ENCODE data around the gene DNTTIP2.
"Not testable (repeated sequence)": the region's sequence is repeated elsewhere in the genome, so short reads cannot be mapped to it uniquely, and the experiment has no call there.

Gene DNTTIP2, protein sequence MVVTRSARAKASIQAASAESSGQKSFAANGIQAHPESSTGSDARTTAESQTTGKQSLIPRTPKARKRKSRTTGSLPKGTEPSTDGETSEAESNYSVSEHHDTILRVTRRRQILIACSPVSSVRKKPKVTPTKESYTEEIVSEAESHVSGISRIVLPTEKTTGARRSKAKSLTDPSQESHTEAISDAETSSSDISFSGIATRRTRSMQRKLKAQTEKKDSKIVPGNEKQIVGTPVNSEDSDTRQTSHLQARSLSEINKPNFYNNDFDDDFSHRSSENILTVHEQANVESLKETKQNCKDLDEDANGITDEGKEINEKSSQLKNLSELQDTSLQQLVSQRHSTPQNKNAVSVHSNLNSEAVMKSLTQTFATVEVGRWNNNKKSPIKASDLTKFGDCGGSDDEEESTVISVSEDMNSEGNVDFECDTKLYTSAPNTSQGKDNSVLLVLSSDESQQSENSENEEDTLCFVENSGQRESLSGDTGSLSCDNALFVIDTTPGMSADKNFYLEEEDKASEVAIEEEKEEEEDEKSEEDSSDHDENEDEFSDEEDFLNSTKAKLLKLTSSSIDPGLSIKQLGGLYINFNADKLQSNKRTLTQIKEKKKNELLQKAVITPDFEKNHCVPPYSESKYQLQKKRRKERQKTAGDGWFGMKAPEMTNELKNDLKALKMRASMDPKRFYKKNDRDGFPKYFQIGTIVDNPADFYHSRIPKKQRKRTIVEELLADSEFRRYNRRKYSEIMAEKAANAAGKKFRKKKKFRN

DNA sequence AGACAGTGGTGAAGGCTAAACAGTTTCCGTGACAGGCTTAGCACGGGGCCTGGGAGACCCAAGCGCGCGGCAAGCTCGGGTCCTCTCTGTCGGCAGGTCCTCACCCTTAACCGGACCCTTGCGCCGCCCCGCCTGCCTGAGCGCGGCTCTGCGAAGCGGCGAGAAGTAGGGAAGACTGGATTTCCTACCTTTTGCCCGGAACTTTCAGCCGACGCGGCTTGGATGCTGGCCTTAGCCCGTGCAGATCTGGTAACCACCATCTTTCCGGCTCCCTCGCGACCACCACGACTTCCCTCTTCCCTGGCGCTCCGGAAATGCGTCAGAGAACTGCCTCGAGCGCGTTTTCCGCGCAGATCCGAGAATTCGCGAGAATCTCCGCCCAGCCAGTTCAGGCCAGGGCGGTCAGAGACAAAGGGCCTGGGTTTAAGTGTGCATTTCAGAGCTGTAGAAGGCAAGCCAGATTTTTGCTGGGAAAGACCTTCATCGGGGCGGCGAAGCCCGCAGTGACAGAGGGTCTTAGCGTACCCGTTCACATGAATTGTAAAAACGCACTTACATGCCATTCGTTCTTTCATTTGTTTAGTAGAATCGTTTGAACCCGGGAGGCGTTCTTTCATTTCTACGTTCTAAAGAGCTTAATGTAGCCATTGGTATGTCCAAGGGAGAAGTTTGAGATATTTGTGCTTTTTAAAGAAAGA is at the start of gene DNTTIP2:
Gene DNTTIP2, minus strand, starts transcription at position 318 of the 698 bp plus-strand sequence. Its CDS starts 58 bp downstream, at position 260.
- DNase-seq (ENCODE audit: low spot score), result peak; percentile 94

DNA sequence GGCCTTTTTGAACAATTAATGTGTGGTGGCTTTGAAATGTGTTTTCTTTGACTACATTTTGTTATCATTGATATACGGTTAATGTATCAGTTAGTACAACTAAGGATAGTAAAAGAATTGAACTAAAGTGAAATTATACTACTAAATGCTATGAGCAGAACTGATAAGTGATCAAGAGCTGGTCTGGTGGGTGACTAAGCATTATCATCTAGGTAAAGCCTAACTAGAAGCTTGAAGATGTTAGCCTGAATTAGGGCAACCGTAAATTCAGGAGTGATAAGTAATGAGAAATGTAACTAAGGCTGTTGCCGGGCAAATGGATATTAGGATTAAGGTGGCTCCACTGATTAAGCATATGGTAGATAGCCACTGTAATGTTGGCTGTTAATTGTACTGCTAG is 46.2 kb upstream of the DNTTIP2 start:
- DNase-seq (ENCODE audit: low spot score), result no peak

- no peak for DNase-seq (ENCODE audit: low spot score)
These were observed 40.8 kb upstream of the DNTTIP2 start for GRCh38 chr1:93919780-93920179.

DNA sequence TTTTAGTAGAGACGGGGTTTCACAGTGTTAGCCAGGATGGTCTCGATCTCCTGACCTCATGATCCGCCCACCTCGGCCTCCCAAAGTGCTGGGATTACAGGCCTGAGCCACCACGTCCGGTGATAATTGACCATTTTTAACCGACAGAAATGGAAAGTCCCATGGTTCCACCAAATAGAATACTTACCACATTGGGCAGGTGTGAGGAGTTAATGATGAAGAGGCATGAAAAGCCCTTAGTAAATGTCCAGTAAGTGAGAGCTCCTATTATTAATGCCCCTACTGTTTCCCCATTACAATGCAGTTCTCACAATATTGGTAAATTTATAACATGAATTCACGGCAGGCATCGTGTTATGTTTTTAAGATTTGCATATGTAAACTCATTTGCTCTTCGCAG is 38.3 kb upstream of the DNTTIP2 start:
- DNase-seq (ENCODE audit: low spot score), result no peak

DNA sequence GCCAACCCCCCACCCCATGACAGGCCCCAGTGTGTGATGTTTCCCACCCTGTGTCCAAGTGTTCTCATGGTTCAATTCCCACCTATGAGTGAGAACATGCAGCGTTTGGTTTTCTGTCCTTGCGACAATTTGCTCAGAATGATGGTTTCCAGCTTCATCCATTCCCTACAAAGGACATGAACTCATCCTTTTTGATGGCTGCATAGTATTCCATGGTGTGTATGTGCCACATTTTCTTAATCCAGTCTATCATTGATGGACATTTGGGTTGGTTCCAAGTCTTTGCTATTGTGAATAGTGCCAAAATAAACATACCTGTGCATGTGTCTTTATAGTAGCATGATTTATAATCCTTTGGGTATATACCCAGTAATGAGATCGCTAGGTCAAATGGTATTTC is 31.9 kb upstream of the DNTTIP2 start:
- DNase-seq (ENCODE audit: low spot score), result not testable (repeated sequence)

- DNase-seq (ENCODE audit: low spot score), result no peak
These were observed 31.3 kb upstream of the DNTTIP2 start for GRCh38 chr1:93910305-93910704.

- DNase-seq (ENCODE audit: low spot score), result peak; percentile 96
These were observed 30.4 kb upstream of the DNTTIP2 start, which contains the start of gene GCLM for GRCh38 chr1:93909146-93910050. Gene GCLM, minus strand, starts transcription at chr1:93909430. Its CDS starts 267 bp downstream, at chr1:93909163.

DNA sequence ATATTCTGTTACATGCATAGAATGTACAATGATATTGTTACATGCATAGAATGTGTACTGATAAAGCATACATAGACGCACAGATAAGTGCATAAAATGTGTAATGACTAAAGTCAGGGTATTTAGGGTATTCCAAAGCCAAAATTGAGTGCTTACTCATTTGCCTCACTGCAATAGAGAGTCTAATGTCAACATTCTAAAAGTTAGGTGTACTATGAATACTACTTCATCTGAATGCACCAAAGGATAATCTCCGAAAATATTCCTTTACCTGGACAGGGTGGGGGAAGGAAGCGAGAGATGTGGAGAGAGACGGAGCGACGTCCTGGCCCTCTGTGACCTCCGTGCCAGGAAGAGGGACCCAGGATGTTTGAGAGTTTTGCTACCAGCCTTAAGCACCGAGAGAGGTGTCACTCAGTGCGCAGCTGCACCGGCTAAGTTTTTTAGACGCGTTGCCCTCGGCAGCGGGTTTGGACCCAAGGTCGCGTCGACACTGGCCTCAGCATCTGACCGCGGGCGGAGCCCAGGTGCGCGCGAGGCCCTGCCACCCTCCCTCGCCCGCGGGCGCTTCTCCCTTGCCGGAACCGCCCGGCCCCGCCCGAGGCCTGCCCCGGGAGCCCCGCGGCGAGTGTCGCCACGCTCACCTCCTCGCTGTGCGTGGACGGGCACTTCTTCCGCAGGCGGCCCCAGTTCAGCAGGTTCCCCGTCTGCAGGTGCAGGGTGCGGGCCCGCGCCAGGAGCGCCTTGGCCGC is 29.6 kb upstream of the DNTTIP2 start:
- no peak for DNase-seq (ENCODE audit: low spot score)

GRCh38 chr1:93907718-93908117 is 28.7 kb upstream of the DNTTIP2 start:
- DNase-seq (ENCODE audit: low spot score), result no peak

- DNase-seq (ENCODE audit: low spot score), result no peak
These were observed 27.5 kb upstream of the DNTTIP2 start for GRCh38 chr1:93906480-93906879.

GRCh38 chr1:93905734-93906133 is 26.7 kb upstream of the DNTTIP2 start:
- DNase-seq (ENCODE audit: low spot score), result no peak

- DNase-seq (ENCODE audit: low spot score), result no peak
These were observed 26.0 kb upstream of the DNTTIP2 start for GRCh38 chr1:93905051-93905450.

GRCh38 chr1:93904228-93904627 is 25.2 kb upstream of the DNTTIP2 start:
- no peak for DNase-seq (ENCODE audit: low spot score)

DNA sequence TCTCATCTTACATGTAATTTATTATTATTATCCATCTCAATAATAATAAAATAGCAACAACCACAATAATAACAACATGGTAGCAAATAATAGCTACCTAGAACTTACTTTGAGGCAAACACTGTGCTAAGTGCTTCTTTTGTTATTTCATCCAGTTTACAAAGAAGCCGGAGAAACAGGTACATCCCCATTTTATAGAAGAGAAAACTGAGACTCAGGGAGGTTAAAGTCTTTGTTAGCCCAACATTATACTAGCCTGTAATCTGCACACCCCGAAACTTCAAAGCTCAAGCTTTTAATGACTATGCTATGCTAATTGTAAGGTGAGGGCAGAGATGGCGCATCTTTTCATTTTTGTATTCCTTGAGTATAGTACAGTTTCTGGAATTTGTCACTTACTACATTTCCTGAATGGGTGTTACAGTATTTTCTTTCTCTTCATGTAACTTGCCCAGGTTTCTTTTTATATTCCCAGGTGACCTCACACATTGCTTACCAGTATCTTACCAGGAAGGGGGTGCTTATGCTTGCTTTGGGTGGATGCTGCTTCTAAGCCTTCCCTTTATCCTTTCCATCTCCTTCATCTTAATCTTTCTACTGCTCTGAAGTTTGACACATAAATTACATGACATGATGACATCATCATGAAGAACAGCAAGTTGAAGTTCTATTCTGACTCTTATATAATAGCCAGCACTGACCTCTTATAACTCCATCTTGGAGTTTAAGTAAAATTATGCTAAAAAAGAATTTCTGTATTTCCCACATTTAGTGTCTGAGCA is 21.9 kb upstream of the DNTTIP2 start:
- DNase-seq (ENCODE audit: low spot score), result no peak

DNA sequence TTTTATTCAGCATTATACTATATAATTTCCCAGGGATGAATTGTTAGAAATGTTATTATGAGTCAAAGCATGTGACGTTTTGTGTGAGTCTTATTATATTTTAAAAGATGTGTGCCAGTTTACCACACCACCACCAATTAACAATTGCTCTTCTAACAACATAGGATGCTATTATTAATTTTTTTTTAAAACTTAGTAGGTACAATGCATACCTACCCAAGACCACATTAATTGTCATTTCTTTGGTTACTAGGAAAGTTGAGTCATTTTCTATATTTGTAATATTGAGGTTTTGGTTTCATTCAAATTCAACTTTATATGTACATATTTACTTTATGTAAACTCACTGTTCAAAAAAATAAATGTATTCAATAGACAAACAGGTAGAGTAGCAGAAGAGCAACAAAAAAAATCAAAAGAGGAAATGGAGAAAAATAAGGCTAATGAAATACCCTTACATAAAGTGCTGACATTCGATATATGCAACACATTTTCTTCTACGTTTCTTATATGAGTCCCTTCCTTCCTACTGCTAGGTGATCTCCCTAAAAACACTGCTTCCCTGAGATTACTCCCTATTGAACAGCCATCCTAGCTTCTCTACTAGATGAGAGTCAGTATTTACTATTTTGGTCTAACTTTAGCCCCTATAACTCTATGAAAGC is 20.7 kb upstream of the DNTTIP2 start:
- no peak for DNase-seq (ENCODE audit: low spot score)

- DNase-seq (ENCODE audit: low spot score), result no peak
These were observed 9.9 kb upstream of the DNTTIP2 start for GRCh38 chr1:93888900-93889299.

DNA sequence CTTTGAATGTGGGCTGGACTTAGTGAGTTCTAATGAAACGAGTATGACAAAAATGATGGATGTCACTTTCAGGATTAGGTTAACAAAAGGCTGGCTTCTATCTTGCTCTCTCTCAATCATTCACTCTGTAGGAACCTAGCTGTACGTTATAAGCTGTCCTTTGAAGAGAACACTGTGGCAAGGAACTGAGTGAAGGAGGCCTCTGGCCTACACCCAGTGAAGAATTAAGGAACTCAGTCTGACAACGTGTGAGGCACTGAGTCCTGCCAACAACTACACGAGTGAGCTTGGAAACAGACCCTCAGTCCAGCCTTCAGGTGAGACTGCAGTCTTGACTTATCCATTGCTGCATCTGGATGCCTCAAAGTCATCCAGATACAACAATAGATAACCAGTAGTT is 3.3 kb upstream of the DNTTIP2 start:
- no peak for DNase-seq (ENCODE audit: low spot score)

DNA sequence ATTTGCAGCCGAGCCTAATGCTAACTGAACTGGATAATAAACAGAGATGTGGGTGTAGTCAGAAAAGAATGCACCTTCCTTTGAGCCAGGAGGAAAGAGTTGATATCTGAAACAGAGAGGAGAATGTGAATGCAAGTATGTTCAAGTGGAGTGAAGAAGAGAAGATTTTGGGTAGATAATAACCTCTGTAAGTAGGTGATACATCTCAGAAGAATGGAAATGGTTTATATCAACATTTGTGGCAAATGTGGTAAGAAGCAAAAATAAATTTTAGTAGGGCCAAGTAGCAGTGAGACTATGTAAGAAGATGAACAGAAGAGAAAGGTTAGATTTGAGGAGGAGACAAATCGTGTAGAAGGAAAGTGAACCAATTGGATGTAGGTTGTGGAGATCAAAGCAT is 1.7 kb upstream of the DNTTIP2 start:
- no peak for DNase-seq (ENCODE audit: low spot score)

- DNase-seq (ENCODE audit: low spot score), result no peak
These were observed 511 bp downstream of the DNTTIP2 start for GRCh38 chr1:93878501-93878888.

Measured in ecto neural progenitor cell (in vitro differentiated cells).